Osteoblast (primary cell): ENCODE data around the gene NRTN. TPM values are rescaled to one million over a fixed set of nuclear protein-coding genes. Genes with fewer than 3 reads are reported as not detected.

Experiments used
- DNase-seq: peaks from one replicate; pipeline ENCODE4 v3.0.0; 2011; ENCODE audit warnings: low spot score, mixed read lengths; ENCODE audit not compliant: insufficient read length; ENCODE audit errors: missing footprints
- H2AFZ ChIP-seq: 2 replicates; pipeline ENCODE4 v1.6.0; 2011; ENCODE audit warnings: mild to moderate bottlenecking, low read length
- H3K27ac ChIP-seq: 2 replicates; pipeline ENCODE4 v1.5.1; 2011; ENCODE audit warnings: mild to moderate bottlenecking, low read depth, low read length, moderate library complexity
- H3K27me3 ChIP-seq: 2 replicates; pipeline ENCODE4 v1.6.0; 2012; ENCODE audit warnings: mild to moderate bottlenecking, control low read depth, inconsistent platforms, low read length, moderate library complexity; ENCODE audit not compliant: insufficient read depth
- H3K36me3 ChIP-seq: 2 replicates; pipeline ENCODE4 v1.5.1; 2011; ENCODE audit warnings: mild to moderate bottlenecking, low read length, control low read depth, moderate library complexity; ENCODE audit not compliant: insufficient read depth
- H3K4me1 ChIP-seq: 2 replicates; pipeline ENCODE4 v1.5.1; 2011; ENCODE audit warnings: mild to moderate bottlenecking, low read length, control low read depth, moderate library complexity; ENCODE audit not compliant: insufficient read depth
- H3K4me2 ChIP-seq: 2 replicates; pipeline ENCODE4 v1.6.0; 2011; ENCODE audit warnings: mild to moderate bottlenecking, low read length; ENCODE audit not compliant: insufficient read depth
- H3K4me3 ChIP-seq: fragments of 200-600 bp; sonication (generic); 3 replicates; pipeline ENCODE4 v1.5.1; 2012; ENCODE audit warnings: mild to moderate bottlenecking, low read length, inconsistent platforms; ENCODE audit not compliant: insufficient read depth
- H3K79me2 ChIP-seq: 2 replicates; pipeline ENCODE4 v1.6.0; 2012; ENCODE audit warnings: mild to moderate bottlenecking, low read length, control low read depth, inconsistent platforms; ENCODE audit not compliant: insufficient read depth
- H3K9me3 ChIP-seq: 2 replicates; pipeline ENCODE4 v1.5.1; 2011; ENCODE audit warnings: low read depth, low read length, control low read depth
- H4K20me1 ChIP-seq: 2 replicates; pipeline ENCODE4 v1.6.0; 2012; ENCODE audit warnings: mild to moderate bottlenecking, low read length, control low read depth; ENCODE audit not compliant: insufficient read depth
- total RNA-seq: library from RNA; depleted of rRNA; stranded (reverse); fragments of >200 nt; gene quantifications from 2 replicates; pipeline ENCODE4 v1.2.3, GENCODE V29; 2012
- TF ChIP-seq, protein P1 (sequence below): IDR thresholded peaks from 2 replicates; pipeline ENCODE4 v1.5.1; 2011; ENCODE audit warnings: mild to moderate bottlenecking, low read depth, low read length, moderate library complexity; ENCODE audit errors: extremely low read depth

NRTN gene
- total RNA-seq, 1 donor = not detected

- H3K27ac ChIP-seq = no peak overlapping the region
- H3K36me3 ChIP-seq = no peaks in the 10 kb centered on the region
- TF ChIP-seq, protein P1, sequence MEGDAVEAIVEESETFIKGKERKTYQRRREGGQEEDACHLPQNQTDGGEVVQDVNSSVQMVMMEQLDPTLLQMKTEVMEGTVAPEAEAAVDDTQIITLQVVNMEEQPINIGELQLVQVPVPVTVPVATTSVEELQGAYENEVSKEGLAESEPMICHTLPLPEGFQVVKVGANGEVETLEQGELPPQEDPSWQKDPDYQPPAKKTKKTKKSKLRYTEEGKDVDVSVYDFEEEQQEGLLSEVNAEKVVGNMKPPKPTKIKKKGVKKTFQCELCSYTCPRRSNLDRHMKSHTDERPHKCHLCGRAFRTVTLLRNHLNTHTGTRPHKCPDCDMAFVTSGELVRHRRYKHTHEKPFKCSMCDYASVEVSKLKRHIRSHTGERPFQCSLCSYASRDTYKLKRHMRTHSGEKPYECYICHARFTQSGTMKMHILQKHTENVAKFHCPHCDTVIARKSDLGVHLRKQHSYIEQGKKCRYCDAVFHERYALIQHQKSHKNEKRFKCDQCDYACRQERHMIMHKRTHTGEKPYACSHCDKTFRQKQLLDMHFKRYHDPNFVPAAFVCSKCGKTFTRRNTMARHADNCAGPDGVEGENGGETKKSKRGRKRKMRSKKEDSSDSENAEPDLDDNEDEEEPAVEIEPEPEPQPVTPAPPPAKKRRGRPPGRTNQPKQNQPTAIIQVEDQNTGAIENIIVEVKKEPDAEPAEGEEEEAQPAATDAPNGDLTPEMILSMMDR = no peak
- no peak overlapping the region for H3K4me2 ChIP-seq
- no peaks in the 10 kb centered on the region for H3K79me2 ChIP-seq
- no peaks in the 10 kb centered on the region for H3K4me1 ChIP-seq
- no peaks in the 10 kb centered on the region for H4K20me1 ChIP-seq
- no peak for DNase-seq
- H3K4me3 ChIP-seq = no peak overlapping the region
- peaks cover 29% of the 10 kb centered on the region for H3K27me3 ChIP-seq
- no peak overlapping the region for H2AFZ ChIP-seq
- H3K9me3 ChIP-seq = no peaks in the 10 kb centered on the region
These were observed 52.6 kb downstream of the NRTN start for GRCh38 chr19:5857203-5858081.

GRCh38 chr19:5863030-5863665, 58.3 kb downstream of the NRTN start:
- no peak overlapping the region for H3K4me2 ChIP-seq
- no peak overlapping the region for H3K27ac ChIP-seq
- no peaks in the 10 kb centered on the region for H4K20me1 ChIP-seq
- H3K79me2 ChIP-seq = no peaks in the 10 kb centered on the region
- H3K4me3 ChIP-seq = no peak overlapping the region
- no peaks in the 10 kb centered on the region for H3K27me3 ChIP-seq
- no peaks in the 10 kb centered on the region for H3K36me3 ChIP-seq
- TF ChIP-seq, protein P1 = no peak
- peak; percentile 36 for DNase-seq
- H3K4me1 ChIP-seq = no peaks in the 10 kb centered on the region
- H2AFZ ChIP-seq = no peak overlapping the region
- no peaks in the 10 kb centered on the region for H3K9me3 ChIP-seq

DNA sequence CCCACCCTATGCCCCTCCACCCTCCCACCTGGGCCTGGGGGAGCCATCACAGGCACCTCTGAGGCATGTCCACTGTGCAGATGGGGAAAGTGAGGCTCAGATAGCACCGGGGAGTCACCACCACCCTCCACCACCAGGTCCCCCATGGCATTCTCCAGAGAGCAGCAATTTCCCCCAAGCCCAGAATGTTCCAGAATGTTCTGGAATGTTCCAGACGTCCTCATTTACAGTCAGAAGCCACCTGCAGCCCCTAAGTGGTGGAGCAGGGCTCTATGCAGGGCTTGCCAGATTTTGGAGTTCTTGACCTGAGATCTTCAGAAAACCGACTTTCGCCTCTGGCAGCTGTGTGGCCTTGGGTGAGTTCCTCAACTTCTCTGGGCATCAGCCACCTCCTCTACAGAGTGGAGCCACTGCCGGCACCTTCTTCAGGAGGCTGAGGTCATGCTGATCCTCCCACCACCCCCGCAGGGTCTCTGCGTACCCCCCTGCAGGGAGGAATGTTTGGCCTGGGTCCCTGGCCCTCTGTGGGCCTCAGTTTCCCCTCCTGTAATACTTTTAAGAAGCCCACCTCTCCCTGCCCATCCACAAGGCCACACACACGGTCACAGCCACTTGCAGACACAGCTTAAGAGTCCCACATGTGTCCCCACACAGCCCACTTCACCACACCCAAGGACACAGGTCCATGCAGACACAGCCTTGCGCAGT, 59.3 kb downstream of the NRTN start:
- Histone ChIP-seq H3K4me3 (no peak overlapping the region), H3K4me2 (no peak overlapping the region), H3K36me3 (no peaks in the 10 kb centered on the region), H3K9me3 (no peaks in the 10 kb centered on the region), H4K20me1 (no peaks in the 10 kb centered on the region), H3K27me3 (no peaks in the 10 kb centered on the region), H3K79me2 (no peaks in the 10 kb centered on the region), H3K27ac (no peak overlapping the region), H3K4me1 (no peaks in the 10 kb centered on the region), H2AFZ (no peak overlapping the region)
- TF ChIP-seq, protein P1 = no peak
- DNase-seq = peak; percentile 65
